ENCODE results near the gene STX2. TPM values are rescaled to one million over a fixed set of nuclear protein-coding genes. Genes with fewer than 3 reads are reported as not detected.

The STX2 gene
- total and polyA plus RNA-seq, 2 donors (not counting 3 experiments of a cell fraction or from before 2014, with no cell fraction given), result 26.2 to 32.6 TPM

DNA sequence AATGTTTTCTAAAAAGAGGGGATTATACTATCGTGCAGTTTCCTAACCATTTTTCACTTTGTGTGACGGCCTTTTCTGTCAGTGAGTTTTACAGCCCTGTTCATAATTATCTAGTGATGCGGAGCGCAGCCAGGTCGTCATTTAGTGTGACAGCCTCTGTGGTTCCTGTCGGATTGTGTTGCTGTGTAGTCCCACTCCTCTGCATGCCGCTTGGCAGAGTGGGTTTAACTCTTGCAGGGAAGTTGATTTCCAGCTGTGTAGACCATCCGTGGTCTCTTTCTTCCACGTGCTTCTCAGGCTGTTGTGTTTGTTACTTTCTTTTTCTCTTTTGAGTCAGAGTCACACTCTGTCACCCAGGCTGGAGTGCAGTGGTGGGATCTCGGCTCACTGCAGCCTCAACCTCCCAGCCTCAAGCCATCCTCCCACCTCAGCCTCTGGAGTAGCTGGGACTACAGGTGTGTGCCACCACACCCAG lies 41.4 kb upstream of the STX2 start:
- no TSS peak for BruUV-seq (replicated peaks)

More for the DNA sequence above, 41.4 kb upstream of the STX2 start:
- no peak overlapping the region for H3K4me3 ChIP-seq (replicated peaks in 1 of 3; ENCODE audit: insufficient read depth in 1 of 3, low read depth in 1 of 3, low read length in 3 of 3)
- H3K36me3 ChIP-seq (ENCODE audit: control insufficient read depth in 2 of 2, extremely low read depth in 1 of 2, insufficient read depth in 2 of 2, low read length in 2 of 2), result peaks cover 3 to 11% of the 10 kb centered on the region in 2 experiments
- H3K27ac ChIP-seq (ENCODE audit: insufficient read depth, low read depth, low read length), result no peak overlapping the region
- no peak overlapping the region for H3K9ac ChIP-seq (replicated peaks; ENCODE audit: extremely low read depth, insufficient read depth, low read length)
- dilution Hi-C loops (cut with MboI; ENCODE audit: extremely low pct_ligation_motif_present, low sequenced_read_pairs) (no loop called here), intact Hi-C loops (cut with micrococcal nuclease) (no loop called here)
- no peaks in the 10 kb centered on the region for H3K27me3 ChIP-seq (ENCODE audit: control insufficient read depth in 2 of 2, insufficient read depth in 2 of 2, low read length in 2 of 2)
- H2AFZ ChIP-seq (ENCODE audit: low read depth, low read length), result no peak overlapping the region
- FAIRE-seq (no peak), DNase-seq (ENCODE audit: low read depth, low spot score) (no peak)
- H3K4me2 ChIP-seq (ENCODE audit: insufficient read depth, low read length), result no peak overlapping the region
- POLR2A ChIA-PET, result no interaction called here
- TF ChIP-seq, protein P1, sequence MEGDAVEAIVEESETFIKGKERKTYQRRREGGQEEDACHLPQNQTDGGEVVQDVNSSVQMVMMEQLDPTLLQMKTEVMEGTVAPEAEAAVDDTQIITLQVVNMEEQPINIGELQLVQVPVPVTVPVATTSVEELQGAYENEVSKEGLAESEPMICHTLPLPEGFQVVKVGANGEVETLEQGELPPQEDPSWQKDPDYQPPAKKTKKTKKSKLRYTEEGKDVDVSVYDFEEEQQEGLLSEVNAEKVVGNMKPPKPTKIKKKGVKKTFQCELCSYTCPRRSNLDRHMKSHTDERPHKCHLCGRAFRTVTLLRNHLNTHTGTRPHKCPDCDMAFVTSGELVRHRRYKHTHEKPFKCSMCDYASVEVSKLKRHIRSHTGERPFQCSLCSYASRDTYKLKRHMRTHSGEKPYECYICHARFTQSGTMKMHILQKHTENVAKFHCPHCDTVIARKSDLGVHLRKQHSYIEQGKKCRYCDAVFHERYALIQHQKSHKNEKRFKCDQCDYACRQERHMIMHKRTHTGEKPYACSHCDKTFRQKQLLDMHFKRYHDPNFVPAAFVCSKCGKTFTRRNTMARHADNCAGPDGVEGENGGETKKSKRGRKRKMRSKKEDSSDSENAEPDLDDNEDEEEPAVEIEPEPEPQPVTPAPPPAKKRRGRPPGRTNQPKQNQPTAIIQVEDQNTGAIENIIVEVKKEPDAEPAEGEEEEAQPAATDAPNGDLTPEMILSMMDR (IDR thresholded peaks at IDR 0.05; ENCODE audit: extremely low read depth in 1 of 2, insufficient read depth in 1 of 2, low read depth in 1 of 2, low read length in 2 of 2), result no peak
- TF ChIP-seq JUN (IDR thresholded peaks at IDR 0.05; ENCODE audit: borderline replicate concordance, insufficient read depth, insufficient read length, low read depth), result no peak
- TF ChIP-seq EZH2 (IDR thresholded peaks at IDR 0.05; ENCODE audit: borderline replicate concordance, low read depth, low read length, severe bottlenecking), result no peak
- TF ChIP-seq POLR2A (IDR thresholded peaks at IDR 0.05; ENCODE audit: low read depth, low read length), result no peak
- no peak for TF ChIP-seq MAX (IDR thresholded peaks at IDR 0.05; ENCODE audit: insufficient read depth, insufficient read length)
- no peak for TF ChIP-seq GATA2 (IDR thresholded peaks at IDR 0.05; ENCODE audit: insufficient read depth, insufficient read length, low read depth, low read length)
- TF ChIP-seq POLR2AphosphoS5 (IDR thresholded peaks at IDR 0.05; ENCODE audit: insufficient read depth, low read depth, low read length), result no peak
- TF ChIP-seq FOS (IDR thresholded peaks at IDR 0.05; ENCODE audit: borderline replicate concordance, insufficient read depth, low read length), result no peak
- TF ChIP-seq MYC (IDR thresholded peaks at IDR 0.05; ENCODE audit: low read depth, low read length), result no peak
- H3K4me1 ChIP-seq (ENCODE audit: control insufficient read depth, extremely low read depth, insufficient read depth, low read length), result no peaks in the 10 kb centered on the region
- H3K9me3 ChIP-seq (replicated peaks; ENCODE audit: control insufficient read depth, insufficient read depth, low read length), result no peaks in the 10 kb centered on the region
- H3K9me1 ChIP-seq (replicated peaks; ENCODE audit: control insufficient read depth, extremely low read depth, insufficient read depth, low read length), result no peaks in the 10 kb centered on the region
- CTCF ChIA-PET, result no interaction called here
- H4K20me1 ChIP-seq (replicated peaks; ENCODE audit: control insufficient read depth, extremely low read depth, insufficient read depth, low read length), result peaks cover 6% of the 10 kb centered on the region
- no peaks in the 10 kb centered on the region for H3K79me2 ChIP-seq (ENCODE audit: control insufficient read depth, insufficient read depth, low read length)
